AG10803 (cell line): ENCODE data around the gene NCBP2.

Experiments
- DNase-seq: peaks from one replicate; pipeline ENCODE4 v3.0.0; 2010; ENCODE audit warnings: low read depth
- H3K4me3 ChIP-seq: 2 replicates; pipeline ENCODE4 v1.5.1; 2011; ENCODE audit warnings: mild to moderate bottlenecking, low read length, control low read depth
- CTCF ChIP-seq: conservative IDR thresholded peaks from 2 replicates; pipeline ENCODE4 v1.5.1; 2011; ENCODE audit warnings: mild to moderate bottlenecking, low read length, control low read depth, inconsistent platforms

Gene NCBP2

DNA sequence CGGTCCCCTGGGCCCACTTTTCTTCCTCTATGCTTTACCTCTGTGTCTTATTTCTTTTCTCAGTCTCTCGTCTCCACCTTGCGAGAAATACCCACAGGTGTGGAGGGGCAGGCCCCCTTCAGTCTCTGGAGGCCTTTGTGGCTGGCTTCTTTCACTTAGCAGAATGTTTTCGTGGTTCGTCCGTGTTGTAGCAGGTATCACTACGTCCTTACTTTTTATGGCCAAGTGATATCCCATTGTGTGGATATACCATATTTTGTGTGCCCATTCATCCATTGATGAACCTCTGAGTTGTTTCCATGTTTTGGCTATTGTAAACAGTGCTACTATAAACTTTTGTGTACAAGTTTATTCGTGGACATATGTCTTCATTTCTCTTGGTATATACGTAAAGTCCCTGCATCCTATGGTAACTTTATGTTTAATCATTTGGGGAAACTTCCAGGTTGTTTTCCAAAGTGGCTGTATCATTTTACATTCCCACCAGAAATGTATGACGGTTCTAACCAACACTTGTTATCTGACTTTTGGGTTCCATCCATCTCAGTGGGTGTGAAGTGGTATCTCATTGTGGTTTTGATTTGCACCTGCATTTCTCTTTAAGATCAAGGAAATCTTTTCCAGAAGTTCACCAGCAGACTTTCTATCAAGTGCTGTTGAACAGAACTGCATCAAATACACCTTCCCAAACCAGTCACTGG, 20.8 kb upstream of the NCBP2 start:
- DNase-seq, result no peak
- no peak overlapping the region for H3K4me3 ChIP-seq
- TF ChIP-seq CTCF, result no peak

GRCh38 chr3:196962108-196962929, 20.0 kb upstream of the NCBP2 start:
- TF ChIP-seq CTCF, result no peak
- no peak for DNase-seq
- no peak overlapping the region for H3K4me3 ChIP-seq

GRCh38 chr3:196954832-196955231, 12.5 kb upstream of the NCBP2 start:
- no peak overlapping the region for H3K4me3 ChIP-seq
- no peak for TF ChIP-seq CTCF
- no peak for DNase-seq

- H3K4me3 ChIP-seq, result no peak overlapping the region
- no peak for TF ChIP-seq CTCF
- no peak for DNase-seq
Measured at GRCh38 chr3:196951371-196951770, 9.0 kb upstream of the NCBP2 start.

- DNase-seq, result no peak
- TF ChIP-seq CTCF, result no peak
- no peak overlapping the region for H3K4me3 ChIP-seq
Measured at GRCh38 chr3:196949750-196950149, 7.4 kb upstream of the NCBP2 start.

GRCh38 chr3:196949285-196949619, 6.9 kb upstream of the NCBP2 start:
- no peak for TF ChIP-seq CTCF
- H3K4me3 ChIP-seq, result no peak overlapping the region
- no peak for DNase-seq
